Transverse colon (tissue), 4 donors: ENCODE results near the gene GBE1. TPM values are rescaled to one million over a fixed set of nuclear protein-coding genes. Genes with fewer than 3 reads are reported as not detected.

Experiments
- DNase-seq: peaks from one replicate; pipeline ENCODE4 v3.0.0-alpha.2; 2019
- H3K27ac ChIP-seq, 4 donors: fragments of 200-600 bp; sonication (generic); 2 replicates each; pipeline ENCODE4 v1.5.1; 2016 to 2018; ENCODE audit warnings: inconsistent platforms in 4 of 4
- H3K27me3 ChIP-seq: fragments of 200-600 bp; sonication (generic); 2 replicates; pipeline ENCODE4 v1.5.1; 2017; ENCODE audit warnings: inconsistent platforms
- H3K36me3 ChIP-seq, 4 donors: fragments of 200-600 bp; sonication (generic); 2 replicates each; pipeline ENCODE4 v1.5.1; 2017 to 2019; ENCODE audit warnings: inconsistent platforms in 4 of 4
- H3K4me1 ChIP-seq, 4 donors: fragments of 200-600 bp; sonication (generic); 2 replicates each; pipeline ENCODE4 v1.5.1; 2017 to 2020; ENCODE audit warnings: inconsistent platforms in 4 of 4
- H3K4me3 ChIP-seq, 4 donors: fragments of 200-600 bp; sonication (generic); 1 replicate in 1 of 4; 2 replicates in 3 of 4; pipeline versions ENCODE4 v1.5.1 to v1.6.1; 2017 to 2019; ENCODE audit warnings: inconsistent platforms in 4 of 4
- H3K9me3 ChIP-seq, 2 donors: fragments of 200-600 bp; sonication (generic); 2 replicates each; pipeline ENCODE4 v1.5.1; 2017 to 2019; ENCODE audit warnings: inconsistent platforms in 2 of 2
- CTCF ChIP-seq, 5 experiments: fragments of 200-600 bp in 3 of 5; fragments of 450-650 bp in 2 of 5; sonication (generic) in 3 of 5; IDR thresholded peaks; 1 replicate in 2 of 5; 2 replicates in 3 of 5; pipeline ENCODE4 v1.5.1; 2016 to 2017; ENCODE audit warnings: antibody characterized with exemption in 5 of 5, inconsistent platforms in 3 of 5, mild to moderate bottlenecking in 2 of 5, moderate library complexity in 1 of 5
- EP300 ChIP-seq: sonication (generic); formaldehyde crosslinking; IDR thresholded peaks from one replicate; pipeline ENCODE4 v1.6.1; 2017; ENCODE audit warnings: antibody characterized with exemption, low read depth
- POLR2A ChIP-seq: fragments of 450-650 bp; IDR thresholded peaks from one replicate; pipeline ENCODE4 v1.6.1; 2016; ENCODE audit warnings: antibody characterized with exemption, mild to moderate bottlenecking, moderate library complexity
- POLR2AphosphoS5 ChIP-seq, 3 donors: sonication (generic); formaldehyde crosslinking; IDR thresholded peaks; one replicate each; pipeline ENCODE4 v1.6.1; 2016; ENCODE audit warnings: antibody characterized with exemption in 3 of 3
- WGBS, 2 donors: methylation state at CpG; one replicate each; pipeline ENCODE4 v1.1.5; 2018; ENCODE audit warnings: low coverage in 1 of 2; 5-methylcytosine and 5-hydroxymethylcytosine counted together
- in situ Hi-C, 4 donors: fragments of 200-750 bp; cut with MboI; loops; one replicate each; pipeline versions ENCODE4 v1.15.0 to v1.15.1; 2017; ENCODE audit warnings: low sequenced_read_pairs in 3 of 4, low pct_ligation_motif_present in 1 of 4, low pct_unique_long_range_greater_than_20kb in 1 of 4
- intact Hi-C: fragments of 100-400 bp; cut with DNase I; formaldehyde crosslinking; loops from one replicate; pipeline ENCODE4 v1.15.1; 2023; ENCODE audit warnings: low total_unique reads
- total RNA-seq, 4 donors: library from RNA; depleted of rRNA; stranded (reverse); fragments of >200 nt; gene quantifications; one replicate each; pipeline ENCODE4 v1.1.0, GENCODE V29; 2016

The GBE1 gene
- total RNA-seq, 4 donors from 2014 or later, result 3.0 to 24.3 (median 16.7) TPM

GRCh38 chr3:81492040-81492439, 269.4 kb downstream of the GBE1 start:
- no peak overlapping the region for H3K27ac ChIP-seq
- DNase-seq, result no peak
- TF ChIP-seq POLR2AphosphoS5 (IDR thresholded peaks at IDR 0.05) (no peak), CTCF (IDR thresholded peaks at IDR 0.05) (no peak), EP300 (no peak), POLR2A (no peak)
- H3K4me3 ChIP-seq, result no peak overlapping the region
- H3K4me1 ChIP-seq, result no peaks in the 10 kb centered on the region
- no peaks in the 10 kb centered on the region for H3K27me3 ChIP-seq
- H3K9me3 ChIP-seq, result no peaks in the 10 kb centered on the region
- in situ Hi-C loops, result no loop called here
- 70 to 82% methylated on average over 4 of the region's 4 CpGs for WGBS, 2 donors
- H3K36me3 ChIP-seq, result no peaks in the 10 kb centered on the region
- intact Hi-C loops, result no loop called here

DNA sequence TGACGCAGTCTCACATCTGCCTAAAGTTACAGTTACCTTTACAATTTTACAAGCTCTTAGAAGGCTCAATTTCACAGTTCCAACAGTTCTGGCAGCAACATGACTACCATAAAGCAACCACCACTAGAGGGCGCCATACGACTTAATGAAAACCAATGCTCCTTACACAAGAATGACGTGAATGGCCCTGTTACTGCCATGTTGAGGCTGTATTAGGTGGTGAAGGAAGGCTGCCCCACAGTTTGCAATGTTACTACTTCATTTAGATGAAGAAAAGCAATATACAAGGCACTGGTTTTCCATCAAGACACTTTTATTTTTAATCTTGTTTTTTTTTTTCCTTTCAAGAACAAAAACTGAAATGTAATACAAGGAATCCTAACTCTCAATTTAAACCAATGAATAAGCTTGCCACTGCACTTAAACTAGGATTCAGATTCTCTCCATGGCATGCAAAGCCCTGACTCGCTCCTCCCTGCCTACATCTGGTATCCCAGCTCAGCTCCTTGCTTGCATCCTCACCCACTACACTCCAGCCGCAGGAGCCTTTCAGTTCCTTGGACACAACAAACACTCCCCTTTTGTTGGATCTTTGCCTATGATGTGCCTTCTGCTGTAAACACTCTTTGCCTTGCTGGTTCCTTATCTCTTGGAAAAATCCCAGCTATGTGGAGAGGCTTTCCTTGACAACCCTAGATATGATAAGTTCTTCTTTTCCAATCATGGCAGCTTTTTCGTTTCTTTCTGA, 270.7 kb downstream of the GBE1 start:
- no peaks in the 10 kb centered on the region for H3K9me3 ChIP-seq
- TF ChIP-seq CTCF (IDR thresholded peaks at IDR 0.05) (peak; percentile 64 to 84 (median 68)), EP300 (no peak), POLR2A (no peak), POLR2AphosphoS5 (IDR thresholded peaks at IDR 0.05) (no peak)
- peaks cover 0 to 3% (median 2%) of the 10 kb centered on the region in 4 donors for H3K4me1 ChIP-seq
- no peak overlapping the region for H3K27ac ChIP-seq
- no peak overlapping the region for H3K4me3 ChIP-seq
- H3K27me3 ChIP-seq, result no peaks in the 10 kb centered on the region
- whole genome bisulfite sequencing, 2 donors, result 44 to 51% methylated on average over 7 of the region's 7 CpGs
- intact Hi-C loops, result no loop called here
- peak; percentile 80 for DNase-seq
- in situ Hi-C loops, result no loop called here
- H3K36me3 ChIP-seq, result no peaks in the 10 kb centered on the region

GRCh38 chr3:81485444-81485865, 276.0 kb downstream of the GBE1 start:
- no peak for TF ChIP-seq POLR2A
- no peak for TF ChIP-seq CTCF (IDR thresholded peaks at IDR 0.05)
- TF ChIP-seq EP300, result no peak
- no peak for TF ChIP-seq POLR2AphosphoS5 (IDR thresholded peaks at IDR 0.05)
- peak; percentile 12 for DNase-seq
- no peaks in the 10 kb centered on the region for H3K27me3 ChIP-seq
- WGBS, 2 donors, result 17 to 35% methylated on average over 4 to 5 of the region's 5 CpGs
- peak overlapping the region; percentile 27 to 61 (median 54) for H3K27ac ChIP-seq
- in situ Hi-C loops (no loop called here), intact Hi-C loops (no loop called here)
- H3K36me3 ChIP-seq, result no peaks in the 10 kb centered on the region
- H3K9me3 ChIP-seq, result no peaks in the 10 kb centered on the region
- H3K4me3 ChIP-seq, result peak overlapping the region in 1 of 4 donors; percentile 23
- peaks cover 6 to 15% (median 10%) of the 10 kb centered on the region in 4 donors for H3K4me1 ChIP-seq

- in situ Hi-C loops, result no loop called here
- peaks cover 6 to 15% (median 10%) of the 10 kb centered on the region in 4 donors for H3K4me1 ChIP-seq
- no peak overlapping the region for H3K4me3 ChIP-seq
- DNase-seq, result no peak
- H3K27ac ChIP-seq, result peak overlapping the region in 2 of 4 donors; percentile 52 to 61
- H3K36me3 ChIP-seq, result no peaks in the 10 kb centered on the region
- WGBS, 2 donors, result 69 to 70% methylated on average over 4 to 5 of the region's 5 CpGs
- no peak for TF ChIP-seq CTCF (IDR thresholded peaks at IDR 0.05)
- no peak for TF ChIP-seq POLR2A
- TF ChIP-seq EP300, result no peak
- no peak for TF ChIP-seq POLR2AphosphoS5 (IDR thresholded peaks at IDR 0.05)
- intact Hi-C loops, result no loop called here
- no peaks in the 10 kb centered on the region for H3K27me3 ChIP-seq
- H3K9me3 ChIP-seq, result no peaks in the 10 kb centered on the region
These were observed 276.9 kb downstream of the GBE1 start for GRCh38 chr3:81484520-81484919.
